Measurements from ENCODE around the gene CCL1.

The CCL1 gene

GRCh38 chr17:34383216-34383615, 20.2 kb upstream of the CCL1 start:
- Histone ChIP-seq H3K27ac (ENCODE audit: low read length) (no peak overlapping the region), H3K9me3 (ENCODE audit: control insufficient read depth in 2 of 2, low read length in 2 of 2) (no peaks in the 10 kb centered on the region), H3K4me1 (ENCODE audit: control insufficient read depth, insufficient read depth, low read length) (peaks cover 3% of the 10 kb centered on the region), H3K27me3 (ENCODE audit: control insufficient read depth in 1 of 2, insufficient read depth in 2 of 2, low read length in 2 of 2) (peaks cover 4 to 6% of the 10 kb centered on the region in 2 donors), H3K36me3 (ENCODE audit: control insufficient read depth in 2 of 2, insufficient read depth in 2 of 2, low read length in 2 of 2) (no peaks in the 10 kb centered on the region), H3K4me3 (ENCODE audit: low read length in 2 of 2) (no peak overlapping the region), H3K9ac (ENCODE audit: low read length in 2 of 2) (no peak overlapping the region)

- H3K36me3 ChIP-seq (ENCODE audit: control insufficient read depth in 2 of 2, insufficient read depth in 2 of 2, low read length in 2 of 2), result no peaks in the 10 kb centered on the region
- no peaks in the 10 kb centered on the region for H3K9me3 ChIP-seq (ENCODE audit: control insufficient read depth in 2 of 2, low read length in 2 of 2)
- no peak overlapping the region for H3K9ac ChIP-seq (ENCODE audit: low read length in 2 of 2)
- H3K4me3 ChIP-seq (ENCODE audit: low read length in 2 of 2), result no peak overlapping the region
- peaks cover 3% of the 10 kb centered on the region for H3K4me1 ChIP-seq (ENCODE audit: control insufficient read depth, insufficient read depth, low read length)
- H3K27me3 ChIP-seq (ENCODE audit: control insufficient read depth in 1 of 2, insufficient read depth in 2 of 2, low read length in 2 of 2), result peaks cover 4 to 6% of the 10 kb centered on the region in 2 donors
- no peak overlapping the region for H3K27ac ChIP-seq (ENCODE audit: low read length)
Measured at GRCh38 chr17:34382621-34383124, 19.6 kb upstream of the CCL1 start.

GRCh38 chr17:34379868-34380267, 16.8 kb upstream of the CCL1 start:
- Histone ChIP-seq H3K36me3 (ENCODE audit: control insufficient read depth in 2 of 2, insufficient read depth in 2 of 2, low read length in 2 of 2) (no peaks in the 10 kb centered on the region), H3K9ac (ENCODE audit: low read length in 2 of 2) (no peak overlapping the region), H3K27me3 (ENCODE audit: control insufficient read depth in 1 of 2, insufficient read depth in 2 of 2, low read length in 2 of 2) (peaks cover 4% of the 10 kb centered on the region in 2 donors), H3K27ac (ENCODE audit: low read length) (no peak overlapping the region), H3K9me3 (ENCODE audit: control insufficient read depth in 2 of 2, low read length in 2 of 2) (no peaks in the 10 kb centered on the region), H3K4me3 (ENCODE audit: low read length in 2 of 2) (no peak overlapping the region), H3K4me1 (ENCODE audit: control insufficient read depth, insufficient read depth, low read length) (no peaks in the 10 kb centered on the region)

- H3K4me3 ChIP-seq (ENCODE audit: low read length in 2 of 2), result no peak overlapping the region
- no peaks in the 10 kb centered on the region for H3K36me3 ChIP-seq (ENCODE audit: control insufficient read depth in 2 of 2, insufficient read depth in 2 of 2, low read length in 2 of 2)
- H3K27me3 ChIP-seq (ENCODE audit: control insufficient read depth in 1 of 2, insufficient read depth in 2 of 2, low read length in 2 of 2), result peaks cover 4% of the 10 kb centered on the region in 2 donors
- H3K4me1 ChIP-seq (ENCODE audit: control insufficient read depth, insufficient read depth, low read length), result no peaks in the 10 kb centered on the region
- no peaks in the 10 kb centered on the region for H3K9me3 ChIP-seq (ENCODE audit: control insufficient read depth in 2 of 2, low read length in 2 of 2)
- no peak overlapping the region for H3K9ac ChIP-seq (ENCODE audit: low read length in 2 of 2)
- H3K27ac ChIP-seq (ENCODE audit: low read length), result no peak overlapping the region
Measured at GRCh38 chr17:34378664-34379101, 15.7 kb upstream of the CCL1 start.

- peaks cover 4% of the 10 kb centered on the region in 2 donors for H3K27me3 ChIP-seq (ENCODE audit: control insufficient read depth in 1 of 2, insufficient read depth in 2 of 2, low read length in 2 of 2)
- H3K4me3 ChIP-seq (ENCODE audit: low read length in 2 of 2), result no peak overlapping the region
- no peaks in the 10 kb centered on the region for H3K9me3 ChIP-seq (ENCODE audit: control insufficient read depth in 2 of 2, low read length in 2 of 2)
- no peaks in the 10 kb centered on the region for H3K4me1 ChIP-seq (ENCODE audit: control insufficient read depth, insufficient read depth, low read length)
- no peak overlapping the region for H3K27ac ChIP-seq (ENCODE audit: low read length)
- H3K9ac ChIP-seq (ENCODE audit: low read length in 2 of 2), result no peak overlapping the region
- no peaks in the 10 kb centered on the region for H3K36me3 ChIP-seq (ENCODE audit: control insufficient read depth in 2 of 2, insufficient read depth in 2 of 2, low read length in 2 of 2)
Measured at GRCh38 chr17:34377078-34377823, 14.2 kb upstream of the CCL1 start.

GRCh38 chr17:34375426-34375997, 12.5 kb upstream of the CCL1 start:
- H3K36me3 ChIP-seq (ENCODE audit: control insufficient read depth in 2 of 2, insufficient read depth in 2 of 2, low read length in 2 of 2), result no peaks in the 10 kb centered on the region
- H3K4me1 ChIP-seq (ENCODE audit: control insufficient read depth, insufficient read depth, low read length), result no peaks in the 10 kb centered on the region
- H3K9me3 ChIP-seq (ENCODE audit: control insufficient read depth in 2 of 2, low read length in 2 of 2), result no peaks in the 10 kb centered on the region
- no peak overlapping the region for H3K4me3 ChIP-seq (ENCODE audit: low read length in 2 of 2)
- H3K27ac ChIP-seq (ENCODE audit: low read length), result no peak overlapping the region
- H3K27me3 ChIP-seq (ENCODE audit: control insufficient read depth in 1 of 2, insufficient read depth in 2 of 2, low read length in 2 of 2), result peaks cover 4% of the 10 kb centered on the region in 2 donors
- H3K9ac ChIP-seq (ENCODE audit: low read length in 2 of 2), result no peak overlapping the region

- Histone ChIP-seq H3K27ac (ENCODE audit: low read length) (no peak overlapping the region), H3K4me1 (ENCODE audit: control insufficient read depth, insufficient read depth, low read length) (no peaks in the 10 kb centered on the region), H3K36me3 (ENCODE audit: control insufficient read depth in 2 of 2, insufficient read depth in 2 of 2, low read length in 2 of 2) (no peaks in the 10 kb centered on the region), H3K9me3 (ENCODE audit: control insufficient read depth in 2 of 2, low read length in 2 of 2) (no peaks in the 10 kb centered on the region), H3K27me3 (ENCODE audit: control insufficient read depth in 1 of 2, insufficient read depth in 2 of 2, low read length in 2 of 2) (peaks cover 2% of the 10 kb centered on the region in 2 donors), H3K4me3 (ENCODE audit: low read length in 2 of 2) (no peak overlapping the region), H3K9ac (ENCODE audit: low read length in 2 of 2) (no peak overlapping the region)
Measured at GRCh38 chr17:34374457-34374856, 11.4 kb upstream of the CCL1 start.

GRCh38 chr17:34371405-34372100, 8.5 kb upstream of the CCL1 start:
- Histone ChIP-seq H3K27me3 (ENCODE audit: control insufficient read depth in 1 of 2, insufficient read depth in 2 of 2, low read length in 2 of 2) (peaks cover 1 to 11% of the 10 kb centered on the region in 2 donors), H3K9me3 (ENCODE audit: control insufficient read depth in 2 of 2, low read length in 2 of 2) (no peaks in the 10 kb centered on the region), H3K27ac (ENCODE audit: low read length) (no peak overlapping the region), H3K9ac (ENCODE audit: low read length in 2 of 2) (no peak overlapping the region), H3K4me1 (ENCODE audit: control insufficient read depth, insufficient read depth, low read length) (peaks cover 4% of the 10 kb centered on the region), H3K4me3 (ENCODE audit: low read length in 2 of 2) (no peak overlapping the region), H3K36me3 (ENCODE audit: control insufficient read depth in 2 of 2, insufficient read depth in 2 of 2, low read length in 2 of 2) (no peaks in the 10 kb centered on the region)

GRCh38 chr17:34370997-34371395, 8.0 kb upstream of the CCL1 start:
- peaks cover 2 to 11% of the 10 kb centered on the region in 2 donors for H3K27me3 ChIP-seq (ENCODE audit: control insufficient read depth in 1 of 2, insufficient read depth in 2 of 2, low read length in 2 of 2)
- H3K4me3 ChIP-seq (ENCODE audit: low read length in 2 of 2), result no peak overlapping the region
- H3K4me1 ChIP-seq (ENCODE audit: control insufficient read depth, insufficient read depth, low read length), result peaks cover 4% of the 10 kb centered on the region
- no peaks in the 10 kb centered on the region for H3K36me3 ChIP-seq (ENCODE audit: control insufficient read depth in 2 of 2, insufficient read depth in 2 of 2, low read length in 2 of 2)
- no peaks in the 10 kb centered on the region for H3K9me3 ChIP-seq (ENCODE audit: control insufficient read depth in 2 of 2, low read length in 2 of 2)
- H3K9ac ChIP-seq (ENCODE audit: low read length in 2 of 2), result no peak overlapping the region
- H3K27ac ChIP-seq (ENCODE audit: low read length), result no peak overlapping the region

- peaks cover 4% of the 10 kb centered on the region for H3K4me1 ChIP-seq (ENCODE audit: control insufficient read depth, insufficient read depth, low read length)
- no peaks in the 10 kb centered on the region for H3K36me3 ChIP-seq (ENCODE audit: control insufficient read depth in 2 of 2, insufficient read depth in 2 of 2, low read length in 2 of 2)
- no peak overlapping the region for H3K9ac ChIP-seq (ENCODE audit: low read length in 2 of 2)
- H3K27me3 ChIP-seq (ENCODE audit: control insufficient read depth in 1 of 2, insufficient read depth in 2 of 2, low read length in 2 of 2), result peaks cover 2 to 11% of the 10 kb centered on the region in 2 donors
- no peak overlapping the region for H3K27ac ChIP-seq (ENCODE audit: low read length)
- H3K9me3 ChIP-seq (ENCODE audit: control insufficient read depth in 2 of 2, low read length in 2 of 2), result no peaks in the 10 kb centered on the region
- no peak overlapping the region for H3K4me3 ChIP-seq (ENCODE audit: low read length in 2 of 2)
Measured at GRCh38 chr17:34370376-34370996, 7.5 kb upstream of the CCL1 start.
